Left lung (tissue), 10 donors: Measurements from ENCODE around the gene TPD52L1. TPM values are rescaled to one million over a fixed set of nuclear protein-coding genes. Genes with fewer than 3 reads are reported as not detected.

Experiments used
- ATAC-seq: fragments of 200-7000 bp; cut with Tn5 transposase; one replicate; pipeline ENCODE4 v1.9.1; 2020; ENCODE audit warnings: moderate library complexity
- DNase-seq, 4 donors: peaks; one replicate each; pipeline ENCODE4 v3.0.0-alpha.2; 2013 to 2020
- H3K27ac ChIP-seq, 2 donors: fragments of 200-600 bp; sonication (generic) in 1 of 2; one replicate each; pipeline versions ENCODE4 v1.5.0 to v1.8.0; 2020 to 2021
- H3K27me3 ChIP-seq, 2 donors: fragments of 200-600 bp; sonication (generic) in 1 of 2; one replicate each; pipeline versions ENCODE4 v1.5.0 to v1.8.0; 2020 to 2021
- H3K36me3 ChIP-seq, 2 donors: fragments of 200-600 bp; sonication (generic) in 1 of 2; one replicate each; pipeline versions ENCODE4 v1.5.0 to v1.8.0; 2020 to 2021
- H3K4me1 ChIP-seq, 2 donors: fragments of 200-600 bp; one replicate each; pipeline ENCODE4 v1.8.0; 2021
- H3K4me3 ChIP-seq, 2 donors: fragments of 200-600 bp; sonication (generic) in 1 of 2; one replicate each; pipeline versions ENCODE4 v1.5.0 to v1.8.0; 2020 to 2021; ENCODE audit warnings: mild to moderate bottlenecking in 1 of 2
- H3K9me3 ChIP-seq, 2 donors: fragments of 200-600 bp; sonication (generic) in 1 of 2; one replicate each; pipeline versions ENCODE4 v1.5.0 to v1.8.0; 2020 to 2021
- CTCF ChIP-seq, 2 donors: fragments of 200-600 bp; sonication (generic) in 1 of 2; IDR thresholded peaks; one replicate each; pipeline versions ENCODE4 v1.5.0 to v1.8.0; 2021; ENCODE audit warnings: antibody characterized with exemption in 2 of 2
- intact Hi-C, 2 donors: fragments of 100-400 bp; cut with DNase I; formaldehyde crosslinking; loops; one replicate each; pipeline versions ENCODE4 v1.11.2 to v1.14.2; 2022
- polyA plus RNA-seq, 6 donors: library from polyadenylated mRNA; unstranded; fragments of 120-200 nt; gene quantifications; one replicate each; pipeline ENCODE4 v1.2.1, GENCODE V29; 2013; ENCODE audit not compliant: insufficient read length in 6 of 6
- total RNA-seq, 2 donors: library from RNA; stranded (reverse); fragmentation: NEBNext Ultra II Directional; extraction: Animal tissue kit (Norgen Biotek cat#: 25700); gene quantifications; one replicate each; pipeline ENCODE4 v1.2.1, GENCODE V29; 2021
- donor health status: DM: no; HTN: yes; CAD: no.
- donor health status: DM: no; HTN: no; CAD: no.

The TPD52L1 gene
- total and polyA plus RNA-seq, 8 donors, result 17.4 to 125 (median 80.4) TPM

GRCh38 chr6:125164696-125165095 is 11.1 kb downstream of the TPD52L1 start:
- intact Hi-C loops, result no loop called here
- no peak overlapping the region for H3K27ac ChIP-seq
- DNase-seq (no peak), ATAC-seq (no peak)
- H3K27me3 ChIP-seq, result no peaks in the 10 kb centered on the region
- H3K36me3 ChIP-seq, result no peaks in the 10 kb centered on the region
- no peak for TF ChIP-seq CTCF (IDR thresholded peaks at IDR 0.05)
- no peaks in the 10 kb centered on the region for H3K4me1 ChIP-seq
- no peak overlapping the region for H3K4me3 ChIP-seq
- H3K9me3 ChIP-seq, result no peaks in the 10 kb centered on the region

- intact Hi-C loops, result no loop called here
- H3K27me3 ChIP-seq, result no peaks in the 10 kb centered on the region
- ATAC-seq (no peak), DNase-seq (no peak)
- H3K4me1 ChIP-seq, result no peaks in the 10 kb centered on the region
- H3K36me3 ChIP-seq, result no peaks in the 10 kb centered on the region
- no peak for TF ChIP-seq CTCF (IDR thresholded peaks at IDR 0.05)
- no peak overlapping the region for H3K27ac ChIP-seq
- H3K4me3 ChIP-seq, result no peak overlapping the region
- H3K9me3 ChIP-seq, result no peaks in the 10 kb centered on the region
These were observed 11.7 kb downstream of the TPD52L1 start for GRCh38 chr6:125165256-125165655.

GRCh38 chr6:125165776-125166175 is 12.2 kb downstream of the TPD52L1 start:
- Histone ChIP-seq H3K36me3 (no peaks in the 10 kb centered on the region), H3K27me3 (no peaks in the 10 kb centered on the region), H3K27ac (no peak overlapping the region), H3K9me3 (no peaks in the 10 kb centered on the region), H3K4me3 (no peak overlapping the region), H3K4me1 (no peaks in the 10 kb centered on the region)
- no peak for TF ChIP-seq CTCF (IDR thresholded peaks at IDR 0.05)
- intact Hi-C loops, result no loop called here
- DNase-seq (no peak), ATAC-seq (no peak)

GRCh38 chr6:125166711-125167110 is 13.1 kb downstream of the TPD52L1 start:
- Histone ChIP-seq H3K9me3 (no peaks in the 10 kb centered on the region), H3K4me1 (no peaks in the 10 kb centered on the region), H3K4me3 (no peak overlapping the region), H3K27ac (no peak overlapping the region), H3K36me3 (no peaks in the 10 kb centered on the region), H3K27me3 (no peaks in the 10 kb centered on the region)
- no peak for TF ChIP-seq CTCF (IDR thresholded peaks at IDR 0.05)
- intact Hi-C loops, result no loop called here
- no peak for DNase-seq
- ATAC-seq, result no peak

GRCh38 chr6:125167579-125167978 is 14.0 kb downstream of the TPD52L1 start:
- no peak overlapping the region for H3K27ac ChIP-seq
- no peak for DNase-seq
- H3K27me3 ChIP-seq, result no peaks in the 10 kb centered on the region
- intact Hi-C loops, result no loop called here
- no peak overlapping the region for H3K4me3 ChIP-seq
- no peaks in the 10 kb centered on the region for H3K9me3 ChIP-seq
- no peaks in the 10 kb centered on the region for H3K36me3 ChIP-seq
- TF ChIP-seq CTCF (IDR thresholded peaks at IDR 0.05), result no peak
- H3K4me1 ChIP-seq, result no peaks in the 10 kb centered on the region
- no peak for ATAC-seq
